DND-41 (cell line): Measurements from ENCODE around the gene ENTPD8.
"Not testable (repeated sequence)": the region's sequence is repeated elsewhere in the genome, so short reads cannot be mapped to it uniquely, and the experiment has no call there.

ENCODE experiments used
- CTCF ChIP-seq: IDR thresholded peaks from 2 replicates; pipeline ENCODE4 v1.5.1; 2012; ENCODE audit warnings: borderline replicate concordance, low read length, moderate library complexity, mild to moderate bottlenecking; ENCODE audit not compliant: poor library complexity, severe bottlenecking; ENCODE audit errors: extremely low read depth
- EZH2 ChIP-seq: IDR thresholded peaks from 3 replicates; pipeline ENCODE4 v1.6.1; 2012; ENCODE audit warnings: borderline replicate concordance, low read depth, mild to moderate bottlenecking, moderate library complexity, low read length, inconsistent platforms; ENCODE audit not compliant: severe bottlenecking

GRCh38 chr9:137450539-137451222 lies 9.5 kb upstream of the ENTPD8 start:
- TF ChIP-seq CTCF, EZH2: not testable (repeated sequence)
